SK-N-SH treated with all-trans-retinoic acid at 6 μM for 48 hours (cell line): ENCODE data around the gene CRABP1.

Experiments used
- ARNTL ChIP-seq: fragments of 450-650 bp; formaldehyde crosslinking; IDR thresholded peaks from 2 replicates; pipeline ENCODE4 v1.5.0; 2020; ENCODE audit warnings: low read depth, mild to moderate bottlenecking, moderate library complexity, borderline replicate concordance
- ISL1 ChIP-seq: fragments of 250-450 bp; sonication (Bioruptor Pico); IDR thresholded peaks from 2 replicates; pipeline ENCODE4 v2.1.2; 2022; ENCODE audit warnings: mild to moderate bottlenecking, moderate library complexity
- RARB ChIP-seq: fragments of 250-450 bp; sonication (Bioruptor Pico); IDR thresholded peaks from 2 replicates; pipeline ENCODE4 v1.8.0; 2021; ENCODE audit warnings: mild to moderate bottlenecking, moderate library complexity
- ZFP3 ChIP-seq: fragments of 250-450 bp; sonication (Bioruptor Pico); IDR thresholded peaks from 2 replicates; pipeline ENCODE4 v1.5.0; 2020; ENCODE audit warnings: mild to moderate bottlenecking, moderate library complexity
- ZNF565 ChIP-seq: fragments of 450-650 bp; formaldehyde crosslinking; conservative IDR thresholded peaks from 2 replicates; pipeline ENCODE4 v1.5.0; 2020; ENCODE audit warnings: low read depth, mild to moderate bottlenecking, moderate library complexity
- TF ChIP-seq, protein P1 (sequence below): fragments of 250-450 bp; sonication (Bioruptor Pico); IDR thresholded peaks from 2 replicates; pipeline ENCODE4 v1.5.1; 2021; ENCODE audit warnings: mild to moderate bottlenecking, moderate library complexity
- TF ChIP-seq, protein P2 (sequence below): fragments of 250-450 bp; sonication (Bioruptor Pico); IDR thresholded peaks from 2 replicates; pipeline ENCODE4 v1.8.0; 2020; ENCODE audit warnings: mild to moderate bottlenecking, moderate library complexity, borderline replicate concordance

DNA sequence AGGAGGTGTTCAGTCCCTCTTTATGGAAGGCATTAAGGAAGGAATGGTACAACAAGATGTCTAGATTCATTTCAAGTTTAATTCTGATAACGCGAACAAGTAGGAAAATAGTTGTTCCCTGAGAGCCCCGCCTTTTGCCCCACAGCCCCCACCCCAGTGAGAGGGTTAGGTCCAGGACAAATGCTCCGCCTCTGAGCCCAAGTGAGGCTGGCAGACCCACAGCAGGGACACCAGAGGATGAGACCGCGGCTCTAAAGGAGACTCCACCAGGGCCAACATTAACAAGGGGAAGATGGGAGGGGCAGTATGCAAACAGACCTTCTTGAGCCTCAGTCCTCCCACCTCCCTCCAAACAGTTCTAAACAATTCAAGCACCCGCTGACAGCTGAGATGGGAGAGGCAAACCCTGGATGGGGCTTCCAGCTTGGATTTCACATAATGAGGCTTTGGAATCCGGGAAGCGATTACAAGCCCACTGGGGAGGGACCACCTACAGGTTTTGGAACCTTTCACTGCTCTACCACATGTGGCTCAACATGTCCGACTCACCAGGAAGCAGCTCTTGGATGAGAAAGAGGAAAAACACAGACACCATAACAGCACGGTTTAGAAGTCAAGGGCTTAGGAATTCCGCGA is 54.9 kb downstream of the CRABP1 start:
- TF ChIP-seq ISL1 (CRISPR knock-in tag) (no peak), ARNTL (no peak), RARB (CRISPR knock-in tag) (no peak), ZNF565 (CRISPR knock-in tag) (no peak), ZFP3 (no peak)
- TF ChIP-seq, protein P1, sequence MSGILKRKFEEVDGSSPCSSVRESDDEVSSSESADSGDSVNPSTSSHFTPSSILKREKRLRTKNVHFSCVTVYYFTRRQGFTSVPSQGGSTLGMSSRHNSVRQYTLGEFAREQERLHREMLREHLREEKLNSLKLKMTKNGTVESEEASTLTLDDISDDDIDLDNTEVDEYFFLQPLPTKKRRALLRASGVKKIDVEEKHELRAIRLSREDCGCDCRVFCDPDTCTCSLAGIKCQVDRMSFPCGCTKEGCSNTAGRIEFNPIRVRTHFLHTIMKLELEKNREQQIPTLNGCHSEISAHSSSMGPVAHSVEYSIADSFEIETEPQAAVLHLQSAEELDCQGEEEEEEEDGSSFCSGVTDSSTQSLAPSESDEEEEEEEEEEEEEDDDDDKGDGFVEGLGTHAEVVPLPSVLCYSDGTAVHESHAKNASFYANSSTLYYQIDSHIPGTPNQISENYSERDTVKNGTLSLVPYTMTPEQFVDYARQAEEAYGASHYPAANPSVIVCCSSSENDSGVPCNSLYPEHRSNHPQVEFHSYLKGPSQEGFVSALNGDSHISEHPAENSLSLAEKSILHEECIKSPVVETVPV (CRISPR knock-in tag) = no peak
- TF ChIP-seq, protein P2, sequence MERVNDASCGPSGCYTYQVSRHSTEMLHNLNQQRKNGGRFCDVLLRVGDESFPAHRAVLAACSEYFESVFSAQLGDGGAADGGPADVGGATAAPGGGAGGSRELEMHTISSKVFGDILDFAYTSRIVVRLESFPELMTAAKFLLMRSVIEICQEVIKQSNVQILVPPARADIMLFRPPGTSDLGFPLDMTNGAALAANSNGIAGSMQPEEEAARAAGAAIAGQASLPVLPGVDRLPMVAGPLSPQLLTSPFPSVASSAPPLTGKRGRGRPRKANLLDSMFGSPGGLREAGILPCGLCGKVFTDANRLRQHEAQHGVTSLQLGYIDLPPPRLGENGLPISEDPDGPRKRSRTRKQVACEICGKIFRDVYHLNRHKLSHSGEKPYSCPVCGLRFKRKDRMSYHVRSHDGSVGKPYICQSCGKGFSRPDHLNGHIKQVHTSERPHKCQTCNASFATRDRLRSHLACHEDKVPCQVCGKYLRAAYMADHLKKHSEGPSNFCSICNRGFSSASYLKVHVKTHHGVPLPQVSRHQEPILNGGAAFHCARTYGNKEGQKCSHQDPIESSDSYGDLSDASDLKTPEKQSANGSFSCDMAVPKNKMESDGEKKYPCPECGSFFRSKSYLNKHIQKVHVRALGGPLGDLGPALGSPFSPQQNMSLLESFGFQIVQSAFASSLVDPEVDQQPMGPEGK (CRISPR knock-in tag) = no peak
